ENCODE measurements around the gene FCGBP.

- TF ChIP-seq FOXM1 (IDR thresholded peaks at IDR 0.05; ENCODE audit: borderline replicate concordance, low read depth), result no peak
- no peak for TF ChIP-seq RAD21 (IDR thresholded peaks at IDR 0.05; ENCODE audit: low read depth)
- no peak for TF ChIP-seq EP300 (IDR thresholded peaks at IDR 0.05; ENCODE audit: borderline replicate concordance)
- TF ChIP-seq TEAD4 (IDR thresholded peaks at IDR 0.05), result no peak
- TF ChIP-seq EGR1 (IDR thresholded peaks at IDR 0.05), result no peak
- TF ChIP-seq YY1 (IDR thresholded peaks at IDR 0.05; ENCODE audit: low read depth), result no peak
- TF ChIP-seq USF1 (IDR thresholded peaks at IDR 0.05), result no peak
- no peak for TF ChIP-seq MAX (IDR thresholded peaks at IDR 0.05)
- TF ChIP-seq TAF1 (IDR thresholded peaks at IDR 0.05; ENCODE audit: low read depth), result no peak
Measured at GRCh38 chr19:39927524-39928356, 6.7 kb downstream of the FCGBP start.

All from Ishikawa (cell line).